Astrocyte (in vitro differentiated cells and primary cell): Measurements from ENCODE around the gene SFSWAP. TPM values are rescaled to one million over a fixed set of nuclear protein-coding genes. Genes with fewer than 3 reads are reported as not detected.

Experiments used
- DNase-seq: peaks from one replicate; pipeline ENCODE4 v3.0.0-alpha.2; 2010; ENCODE audit warnings: low read depth
- FAIRE-seq: peaks from 2 replicates; lab custom pipeline; 2011; peaks lifted over from hg19 to GRCh38; lab: Jason Lieb, UNC
- H2AFZ ChIP-seq: 2 replicates; pipeline ENCODE4 v1.6.0; 2012; ENCODE audit warnings: low read depth, low read length, inconsistent platforms
- H3K27ac ChIP-seq: 2 replicates; pipeline ENCODE4 v1.5.1; 2011; ENCODE audit warnings: low read depth, low read length, inconsistent platforms
- H3K27me3 ChIP-seq: 2 replicates; pipeline ENCODE4 v1.6.0; 2011; ENCODE audit warnings: low read length, inconsistent platforms; ENCODE audit not compliant: insufficient read depth
- H3K36me3 ChIP-seq: 2 replicates; pipeline ENCODE4 v1.5.1; 2011; ENCODE audit warnings: low read length, inconsistent platforms; ENCODE audit not compliant: insufficient read depth
- H3K4me1 ChIP-seq: 2 replicates; pipeline ENCODE4 v1.5.1; 2011; ENCODE audit warnings: low read length, inconsistent platforms; ENCODE audit not compliant: insufficient read depth
- H3K4me2 ChIP-seq: 2 replicates; pipeline ENCODE4 v1.6.0; 2012; ENCODE audit warnings: low read length, inconsistent platforms
- H3K4me3 ChIP-seq: 2 replicates; pipeline ENCODE4 v1.5.1; 2011; ENCODE audit warnings: low read depth, mild to moderate bottlenecking, low read length, inconsistent platforms; ENCODE audit not compliant: insufficient read depth
- H3K79me2 ChIP-seq: 2 replicates; pipeline ENCODE4 v1.6.0; 2012; ENCODE audit warnings: mild to moderate bottlenecking, low read length, inconsistent platforms; ENCODE audit not compliant: insufficient read depth
- H3K9ac ChIP-seq: 2 replicates; pipeline ENCODE4 v1.6.0; 2012; ENCODE audit warnings: mild to moderate bottlenecking, low read length, inconsistent platforms
- H3K9me3 ChIP-seq: 2 replicates; pipeline ENCODE4 v1.5.1; 2012; ENCODE audit warnings: low read depth, mild to moderate bottlenecking, low read length, inconsistent platforms; ENCODE audit not compliant: insufficient read depth
- H4K20me1 ChIP-seq: 2 replicates; pipeline ENCODE4 v1.6.0; 2012; ENCODE audit warnings: low read length, inconsistent platforms; ENCODE audit not compliant: insufficient read depth
- H3K27ac Mint-ChIP-seq: one replicate; pipeline ENCODE4 v1.8.0; 2021; ENCODE audit warnings: mild to moderate bottlenecking, mixed read lengths; ENCODE audit not compliant: unreplicated experiment
- H3K27me3 Mint-ChIP-seq: one replicate; pipeline ENCODE4 v1.8.0; 2021; ENCODE audit warnings: low read depth, mixed read lengths; ENCODE audit not compliant: unreplicated experiment
- H3K36me3 Mint-ChIP-seq: one replicate; pipeline ENCODE4 v1.8.0; 2021; ENCODE audit warnings: low read depth, mixed read lengths; ENCODE audit not compliant: unreplicated experiment
- H3K4me1 Mint-ChIP-seq: one replicate; pipeline ENCODE4 v1.8.0; 2021; ENCODE audit warnings: low read depth, mixed read lengths; ENCODE audit not compliant: unreplicated experiment
- H3K4me3 Mint-ChIP-seq: one replicate; pipeline ENCODE4 v1.8.0; 2021; ENCODE audit warnings: mild to moderate bottlenecking, moderate library complexity, mixed read lengths; ENCODE audit not compliant: unreplicated experiment
- H3K9me3 Mint-ChIP-seq: one replicate; pipeline ENCODE4 v1.8.0; 2021; ENCODE audit warnings: mild to moderate bottlenecking, mixed read lengths; ENCODE audit not compliant: unreplicated experiment
- CTCF ChIP-seq: IDR thresholded peaks from 2 replicates; pipeline ENCODE4 v1.5.1; 2011; ENCODE audit warnings: low read depth, mild to moderate bottlenecking, inconsistent platforms, low read length, moderate library complexity; ENCODE audit not compliant: insufficient read depth
- EZH2 ChIP-seq: IDR thresholded peaks from 2 replicates; pipeline ENCODE4 v1.6.1; 2012; ENCODE audit warnings: mild to moderate bottlenecking, low read length, inconsistent platforms; ENCODE audit not compliant: insufficient read depth
- total RNA-seq: library from RNA; stranded (reverse); gene quantifications from 2 replicates; pipeline ENCODE4 v1.2.1, GENCODE V29; 2021

SFSWAP gene
- total RNA-seq, 1 donor from 2014 or later, result 35.7 TPM

- H3K9ac ChIP-seq, result no peak overlapping the region
- no peak overlapping the region for H3K27ac ChIP-seq
- H3K4me2 ChIP-seq, result no peak overlapping the region
- no peak overlapping the region for H2AFZ ChIP-seq
- H3K36me3 ChIP-seq, result no peaks in the 10 kb centered on the region
- Mint-ChIP-seq H3K4me1 (no peaks in the 10 kb centered on the region), H3K4me3 (no peak overlapping the region), H3K9me3 (no peaks in the 10 kb centered on the region), H3K27ac (no peak overlapping the region), H3K36me3 (no peaks in the 10 kb centered on the region), H3K27me3 (peaks cover 23% of the 10 kb centered on the region)
- no peaks in the 10 kb centered on the region for H3K4me1 ChIP-seq
- DNase-seq (no peak), FAIRE-seq (no peak)
- H3K9me3 ChIP-seq, result no peaks in the 10 kb centered on the region
- no peaks in the 10 kb centered on the region for H4K20me1 ChIP-seq
- H3K79me2 ChIP-seq, result no peaks in the 10 kb centered on the region
- TF ChIP-seq CTCF, result no peak
- no peak for TF ChIP-seq EZH2
- H3K27me3 ChIP-seq, result peaks cover 2% of the 10 kb centered on the region
- H3K4me3 ChIP-seq, result no peak overlapping the region
Measured at GRCh38 chr12:131671871-131672270, 39.0 kb upstream of the SFSWAP start.

- Histone ChIP-seq H4K20me1 (no peaks in the 10 kb centered on the region), H3K27ac (no peak overlapping the region), H2AFZ (no peak overlapping the region), H3K9ac (no peak overlapping the region), H3K36me3 (no peaks in the 10 kb centered on the region), H3K4me1 (no peaks in the 10 kb centered on the region), H3K27me3 (peaks cover 2% of the 10 kb centered on the region), H3K79me2 (no peaks in the 10 kb centered on the region), H3K4me3 (no peak overlapping the region), H3K9me3 (no peaks in the 10 kb centered on the region), H3K4me2 (no peak overlapping the region)
- Mint-ChIP-seq H3K4me3 (no peak overlapping the region), H3K9me3 (no peaks in the 10 kb centered on the region), H3K36me3 (no peaks in the 10 kb centered on the region), H3K27me3 (peaks cover 23% of the 10 kb centered on the region), H3K4me1 (no peaks in the 10 kb centered on the region), H3K27ac (no peak overlapping the region)
- no peak for DNase-seq
- no peak for FAIRE-seq
- TF ChIP-seq EZH2, result no peak
- no peak for TF ChIP-seq CTCF
Measured at GRCh38 chr12:131672311-131672940, 38.5 kb upstream of the SFSWAP start.
